OCI-LY1 (cell line): ENCODE measurements around the gene PDE9A.
A peak's percentile ranks its signal among the peaks of the same experiment; 100 is the strongest.

Experiments used
- H2AFZ ChIP-seq: fragments of 200-600 bp; sonication (generic), shearing (Covaris generic); 2 replicates; pipeline ENCODE4 v1.6.0; 2014; ENCODE audit warnings: antibody characterized with exemption, mild to moderate bottlenecking, low read length
- H3F3A ChIP-seq: fragments of 200-600 bp; sonication (generic), shearing (Covaris generic); 2 replicates; pipeline ENCODE4 v1.6.0; 2014; ENCODE audit warnings: mild to moderate bottlenecking, antibody characterized with exemption, low read length, moderate library complexity; ENCODE audit not compliant: insufficient read depth
- H3K27ac ChIP-seq: fragments of 200-600 bp; sonication (generic); 2 replicates; pipeline ENCODE4 v1.5.1; 2014; ENCODE audit warnings: low read length, mixed run types, mild to moderate bottlenecking, low read depth; ENCODE audit not compliant: poor library complexity, severe bottlenecking
- H3K27me3 ChIP-seq: fragments of 200-600 bp; sonication (generic); 2 replicates; pipeline ENCODE4 v1.6.0; 2014; ENCODE audit warnings: antibody characterized with exemption, mild to moderate bottlenecking, low read length, moderate library complexity; ENCODE audit not compliant: insufficient read depth
- H3K36me3 ChIP-seq: fragments of 200-600 bp; sonication (generic); 2 replicates; pipeline ENCODE4 v1.6.1; 2014; ENCODE audit warnings: mild to moderate bottlenecking, antibody characterized with exemption, low read length, moderate library complexity, mixed read lengths; ENCODE audit not compliant: insufficient read depth
- H3K4me1 ChIP-seq: fragments of 200-600 bp; sonication (generic); 2 replicates; pipeline ENCODE4 v1.5.1; 2014; ENCODE audit warnings: mild to moderate bottlenecking, low read length, moderate library complexity; ENCODE audit not compliant: insufficient read depth, severe bottlenecking
- H3K4me2 ChIP-seq: fragments of 200-600 bp; sonication (generic), shearing (Covaris generic); 2 replicates; pipeline ENCODE4 v1.6.1; 2014; ENCODE audit warnings: low read length
- H3K4me3 ChIP-seq: fragments of 200-600 bp; sonication (generic); 2 replicates; pipeline ENCODE4 v1.5.1; 2014; ENCODE audit warnings: low read length, low read depth, mild to moderate bottlenecking, mixed read lengths; ENCODE audit not compliant: poor library complexity, severe bottlenecking
- H3K79me2 ChIP-seq: fragments of 200-600 bp; shearing (Covaris generic); 2 replicates; pipeline ENCODE4 v1.6.1; 2016; ENCODE audit warnings: mixed run types, low read length, mixed read lengths; ENCODE audit not compliant: insufficient read depth
- H3K9ac ChIP-seq: fragments of 200-600 bp; sonication (generic), shearing (Covaris generic); 2 replicates; pipeline ENCODE4 v1.6.1; 2014; ENCODE audit warnings: mild to moderate bottlenecking, low read length, mixed read lengths
- H3K9me2 ChIP-seq: fragments of 200-600 bp; sonication (generic), shearing (Covaris generic); 2 replicates; pipeline ENCODE4 v1.6.1; 2014; ENCODE audit warnings: low read depth, mild to moderate bottlenecking, low read length, mixed read lengths
- H3K9me3 ChIP-seq: fragments of 200-600 bp; shearing (Covaris generic); 2 replicates; pipeline ENCODE4 v1.6.1; 2014; ENCODE audit warnings: low read length, mixed read lengths
- H4K20me1 ChIP-seq: fragments of 200-600 bp; sonication (generic), shearing (Covaris generic); 2 replicates; pipeline ENCODE4 v1.6.0; 2016; ENCODE audit warnings: mild to moderate bottlenecking, low read length; ENCODE audit not compliant: insufficient read depth
- EZH2 ChIP-seq: fragments of 200-600 bp; sonication (generic), shearing (Covaris generic); IDR thresholded peaks from 2 replicates; pipeline ENCODE4 v1.8.0; 2017; ENCODE audit warnings: borderline replicate concordance, mixed run types, mild to moderate bottlenecking, antibody characterized with exemption, low read length, moderate library complexity, mixed read lengths
- TF ChIP-seq, protein P1 (sequence below): fragments of 200-600 bp; sonication (generic), shearing (Covaris generic); IDR thresholded peaks from 2 replicates; pipeline ENCODE4 v1.5.1; 2017; ENCODE audit warnings: mild to moderate bottlenecking, antibody characterized with exemption, low read length, moderate library complexity, mixed read lengths

Gene PDE9A

DNA sequence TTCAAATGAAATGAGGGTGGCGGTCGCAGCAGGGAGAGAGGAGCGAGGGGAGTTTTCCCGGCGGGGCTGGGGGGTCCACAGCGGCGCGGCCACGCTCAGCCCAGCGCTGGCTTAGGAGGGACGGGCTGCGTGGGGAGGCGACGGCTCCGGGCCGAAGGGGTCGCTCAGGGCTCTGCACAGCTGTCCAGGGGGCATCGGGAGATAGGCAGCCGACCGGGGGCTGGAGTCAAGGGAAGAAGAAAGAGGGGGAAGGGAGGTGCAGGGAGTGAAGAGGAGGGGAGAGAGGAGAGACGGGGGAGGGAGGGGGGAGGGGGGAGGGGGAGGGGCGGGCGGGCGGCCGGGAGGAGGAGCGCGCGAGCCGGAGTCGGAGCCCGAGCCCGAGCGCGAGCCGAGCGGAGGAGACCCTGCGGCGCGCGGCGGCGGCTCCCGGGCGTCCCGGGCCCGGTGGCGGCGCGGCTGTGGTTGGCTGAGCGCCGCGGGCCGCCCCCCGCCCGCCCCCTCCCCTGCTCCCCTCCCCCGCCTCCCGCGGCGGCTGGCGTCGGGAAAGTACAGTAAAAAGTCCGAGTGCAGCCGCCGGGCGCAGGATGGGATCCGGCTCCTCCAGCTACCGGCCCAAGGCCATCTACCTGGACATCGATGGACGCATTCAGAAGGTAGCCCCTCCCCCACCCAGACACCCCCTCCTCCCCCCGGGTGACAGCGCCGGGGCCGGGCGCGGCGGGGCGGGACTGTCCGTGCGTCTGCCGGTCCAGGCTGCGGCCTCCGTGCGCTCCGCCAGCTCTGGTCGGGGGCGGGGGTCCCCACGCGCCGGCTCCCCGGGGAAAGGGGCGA is at the start of gene PDE9A:
Gene PDE9A (plus strand): TSS at position 391 of the 831 bp plus-strand sequence. CDS start 194 bp downstream, at position 585.
- Histone ChIP-seq H3K27ac (no peak within 1 kb of the TSS), H3K27me3 (peaks cover 35% of the 10 kb centered on the region), H3K9me2 (no peaks in the 10 kb centered on the region), H3K79me2 (no peaks in the 10 kb centered on the region), H4K20me1 (no peaks in the 10 kb centered on the region), H2AFZ (no peak within 1 kb of the TSS), H3K36me3 (no peaks in the 10 kb centered on the region), H3K4me3 (peak within 1 kb of the TSS; percentile 42), H3K4me1 (peaks cover 13% of the 10 kb centered on the region), H3K9me3 (no peaks in the 10 kb centered on the region), H3F3A (no peaks in the 10 kb centered on the region), H3K9ac (no peak within 1 kb of the TSS), H3K4me2 (peak within 1 kb of the TSS; percentile 23; the same call in 1 of the 2 replicates)
- TF ChIP-seq EZH2, result no peak
- TF ChIP-seq, protein P1, sequence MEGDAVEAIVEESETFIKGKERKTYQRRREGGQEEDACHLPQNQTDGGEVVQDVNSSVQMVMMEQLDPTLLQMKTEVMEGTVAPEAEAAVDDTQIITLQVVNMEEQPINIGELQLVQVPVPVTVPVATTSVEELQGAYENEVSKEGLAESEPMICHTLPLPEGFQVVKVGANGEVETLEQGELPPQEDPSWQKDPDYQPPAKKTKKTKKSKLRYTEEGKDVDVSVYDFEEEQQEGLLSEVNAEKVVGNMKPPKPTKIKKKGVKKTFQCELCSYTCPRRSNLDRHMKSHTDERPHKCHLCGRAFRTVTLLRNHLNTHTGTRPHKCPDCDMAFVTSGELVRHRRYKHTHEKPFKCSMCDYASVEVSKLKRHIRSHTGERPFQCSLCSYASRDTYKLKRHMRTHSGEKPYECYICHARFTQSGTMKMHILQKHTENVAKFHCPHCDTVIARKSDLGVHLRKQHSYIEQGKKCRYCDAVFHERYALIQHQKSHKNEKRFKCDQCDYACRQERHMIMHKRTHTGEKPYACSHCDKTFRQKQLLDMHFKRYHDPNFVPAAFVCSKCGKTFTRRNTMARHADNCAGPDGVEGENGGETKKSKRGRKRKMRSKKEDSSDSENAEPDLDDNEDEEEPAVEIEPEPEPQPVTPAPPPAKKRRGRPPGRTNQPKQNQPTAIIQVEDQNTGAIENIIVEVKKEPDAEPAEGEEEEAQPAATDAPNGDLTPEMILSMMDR, result no peak

DNA sequence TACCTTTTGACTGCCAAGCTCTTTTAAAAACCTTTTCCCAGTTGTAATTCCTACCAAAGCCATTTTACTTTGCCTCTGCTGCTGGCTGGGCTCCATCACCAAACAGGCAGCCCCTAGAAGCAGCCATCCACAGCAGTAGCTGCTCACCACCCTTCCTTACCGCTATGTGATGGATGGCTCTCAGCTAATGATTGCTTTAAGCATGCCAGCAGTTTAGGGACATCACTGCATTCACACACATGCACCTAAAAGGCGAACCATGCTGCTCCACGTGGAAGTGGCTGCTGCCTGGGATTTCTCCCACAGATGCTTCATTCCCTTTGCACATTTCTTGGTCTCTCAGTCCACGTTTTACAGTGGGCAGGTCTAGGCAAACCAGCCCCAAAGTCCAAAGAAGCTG is 46.3 kb upstream of the PDE9A start:
- Histone ChIP-seq H3K79me2 (no peaks in the 10 kb centered on the region), H3K9me3 (0 out of 2 replicates have a peak, but pooled peaks cover 6% of the 10 kb centered on the region), H2AFZ (no peak overlapping the region), H3K27me3 (no peaks in the 10 kb centered on the region; the same call in 1 of the 2 replicates), H4K20me1 (no peaks in the 10 kb centered on the region), H3K4me3 (no peak overlapping the region), H3K36me3 (no peaks in the 10 kb centered on the region), H3K9ac (no peak overlapping the region), H3K4me1 (no peaks in the 10 kb centered on the region), H3K4me2 (no peak overlapping the region), H3F3A (no peaks in the 10 kb centered on the region), H3K27ac (no peak overlapping the region), H3K9me2 (no peaks in the 10 kb centered on the region)
- no peak for TF ChIP-seq EZH2
- TF ChIP-seq, protein P1, result no peak

DNA sequence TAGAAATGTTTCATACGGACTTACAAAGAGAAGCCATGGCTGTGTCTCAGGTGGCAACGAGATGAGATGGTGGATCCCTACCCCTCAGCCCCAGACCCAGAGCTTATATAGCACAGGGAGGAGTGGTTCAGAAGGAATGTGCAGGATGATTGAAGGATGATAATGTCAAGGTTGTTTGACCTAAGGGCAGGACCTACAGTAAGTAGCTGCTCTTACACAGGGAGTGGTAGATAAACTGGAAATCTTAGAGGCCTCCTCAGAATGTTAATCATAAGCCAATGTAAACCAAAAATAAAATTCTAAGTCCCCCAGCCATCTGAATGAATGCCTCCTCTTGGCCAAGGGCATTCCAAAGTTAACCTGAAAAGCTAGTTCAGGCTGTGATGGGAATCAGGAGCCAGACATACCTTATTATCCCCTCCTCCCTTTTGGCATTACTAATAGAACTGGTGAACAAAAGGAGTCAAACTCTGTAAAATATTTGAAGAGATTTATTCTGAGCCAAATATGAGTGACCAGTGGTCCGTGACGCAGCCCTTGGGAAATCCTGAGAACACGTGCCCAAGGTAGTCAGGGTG is 45.8 kb upstream of the PDE9A start:
- TF ChIP-seq EZH2, result no peak
- TF ChIP-seq, protein P1, result no peak
- H3K27me3 ChIP-seq, result no peaks in the 10 kb centered on the region; the same call in 1 of the 2 replicates

More for the DNA sequence above, 45.8 kb upstream of the PDE9A start:
- Histone ChIP-seq H3K9me3 (0 out of 2 replicates have a peak, but pooled peaks cover 6% of the 10 kb centered on the region), H2AFZ (no peak overlapping the region), H3K9me2 (no peaks in the 10 kb centered on the region), H3K9ac (no peak overlapping the region), H3F3A (no peaks in the 10 kb centered on the region), H3K79me2 (no peaks in the 10 kb centered on the region), H3K4me1 (no peaks in the 10 kb centered on the region), H4K20me1 (no peaks in the 10 kb centered on the region), H3K36me3 (no peaks in the 10 kb centered on the region), H3K4me2 (no peak overlapping the region), H3K4me3 (no peak overlapping the region), H3K27ac (no peak overlapping the region)
